SU-DHL-6 (cell line): ENCODE measurements around the gene ATXN7.

ENCODE experiments used
- EZH2phosphoT487 ChIP-seq: fragments of 200-600 bp; sonication (generic), shearing (Covaris generic); conservative IDR thresholded peaks from 2 replicates; pipeline ENCODE4 v1.6.1; 2018; ENCODE audit warnings: mild to moderate bottlenecking, antibody characterized with exemption, low read length, moderate library complexity, mixed read lengths
- TF ChIP-seq, protein P1 (sequence below): fragments of 200-600 bp; sonication (generic); IDR thresholded peaks from one replicate; pipeline ENCODE4 v1.5.1; 2017; ENCODE audit warnings: antibody characterized with exemption, mild to moderate bottlenecking, low read length, moderate library complexity; ENCODE audit not compliant: insufficient read depth, poor library complexity, severe bottlenecking

DNA sequence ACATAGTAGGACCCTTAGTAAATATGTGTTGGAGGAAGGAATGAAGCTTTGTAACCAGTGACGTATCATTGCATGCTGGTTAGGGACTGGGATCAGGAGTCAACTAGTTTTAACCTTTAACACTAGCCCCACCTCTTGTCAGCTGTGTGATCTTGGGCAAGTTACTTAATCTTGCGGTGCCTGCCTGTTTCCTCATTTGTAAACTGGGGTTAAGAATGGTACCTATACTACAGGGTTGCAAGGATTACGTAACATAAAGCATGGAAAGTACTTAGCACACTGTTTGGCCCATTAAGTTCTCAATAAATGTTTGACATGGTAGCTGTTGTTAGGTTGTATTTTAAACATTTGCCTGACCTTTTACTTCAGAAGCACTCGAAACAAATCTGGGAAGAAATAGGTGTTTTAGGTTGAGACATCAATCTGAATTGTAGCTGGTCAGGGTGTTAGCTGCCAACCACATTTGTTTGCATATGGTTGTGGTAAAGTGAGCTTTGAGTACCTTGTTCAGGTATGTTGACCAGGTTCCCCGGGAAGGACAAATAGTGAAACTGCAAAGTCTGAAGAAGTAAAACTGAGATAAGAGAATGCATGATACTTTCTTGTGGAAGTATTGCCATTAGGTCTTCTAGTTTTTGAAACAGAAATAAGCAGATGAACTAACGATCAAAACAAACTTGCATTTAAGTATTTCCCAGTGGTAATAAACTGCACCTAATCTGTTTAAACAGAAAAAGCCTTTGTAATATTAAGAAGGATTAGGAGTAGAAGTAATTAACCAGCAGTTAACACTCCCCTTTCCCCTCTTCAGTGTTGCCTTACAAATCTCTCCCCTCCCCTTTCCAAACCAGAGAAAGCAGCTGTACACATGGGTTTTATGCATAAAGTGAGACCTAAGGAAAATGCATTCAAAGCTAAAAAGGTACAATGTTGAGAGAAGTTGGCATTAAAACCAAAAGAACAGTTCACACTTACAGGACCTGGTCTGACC lies 74.3 kb downstream of the ATXN7 start:
- TF ChIP-seq, protein P1, sequence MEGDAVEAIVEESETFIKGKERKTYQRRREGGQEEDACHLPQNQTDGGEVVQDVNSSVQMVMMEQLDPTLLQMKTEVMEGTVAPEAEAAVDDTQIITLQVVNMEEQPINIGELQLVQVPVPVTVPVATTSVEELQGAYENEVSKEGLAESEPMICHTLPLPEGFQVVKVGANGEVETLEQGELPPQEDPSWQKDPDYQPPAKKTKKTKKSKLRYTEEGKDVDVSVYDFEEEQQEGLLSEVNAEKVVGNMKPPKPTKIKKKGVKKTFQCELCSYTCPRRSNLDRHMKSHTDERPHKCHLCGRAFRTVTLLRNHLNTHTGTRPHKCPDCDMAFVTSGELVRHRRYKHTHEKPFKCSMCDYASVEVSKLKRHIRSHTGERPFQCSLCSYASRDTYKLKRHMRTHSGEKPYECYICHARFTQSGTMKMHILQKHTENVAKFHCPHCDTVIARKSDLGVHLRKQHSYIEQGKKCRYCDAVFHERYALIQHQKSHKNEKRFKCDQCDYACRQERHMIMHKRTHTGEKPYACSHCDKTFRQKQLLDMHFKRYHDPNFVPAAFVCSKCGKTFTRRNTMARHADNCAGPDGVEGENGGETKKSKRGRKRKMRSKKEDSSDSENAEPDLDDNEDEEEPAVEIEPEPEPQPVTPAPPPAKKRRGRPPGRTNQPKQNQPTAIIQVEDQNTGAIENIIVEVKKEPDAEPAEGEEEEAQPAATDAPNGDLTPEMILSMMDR = no peak
- TF ChIP-seq EZH2phosphoT487 = no peak
